ENCODE data around the gene ZBTB20.

DNA sequence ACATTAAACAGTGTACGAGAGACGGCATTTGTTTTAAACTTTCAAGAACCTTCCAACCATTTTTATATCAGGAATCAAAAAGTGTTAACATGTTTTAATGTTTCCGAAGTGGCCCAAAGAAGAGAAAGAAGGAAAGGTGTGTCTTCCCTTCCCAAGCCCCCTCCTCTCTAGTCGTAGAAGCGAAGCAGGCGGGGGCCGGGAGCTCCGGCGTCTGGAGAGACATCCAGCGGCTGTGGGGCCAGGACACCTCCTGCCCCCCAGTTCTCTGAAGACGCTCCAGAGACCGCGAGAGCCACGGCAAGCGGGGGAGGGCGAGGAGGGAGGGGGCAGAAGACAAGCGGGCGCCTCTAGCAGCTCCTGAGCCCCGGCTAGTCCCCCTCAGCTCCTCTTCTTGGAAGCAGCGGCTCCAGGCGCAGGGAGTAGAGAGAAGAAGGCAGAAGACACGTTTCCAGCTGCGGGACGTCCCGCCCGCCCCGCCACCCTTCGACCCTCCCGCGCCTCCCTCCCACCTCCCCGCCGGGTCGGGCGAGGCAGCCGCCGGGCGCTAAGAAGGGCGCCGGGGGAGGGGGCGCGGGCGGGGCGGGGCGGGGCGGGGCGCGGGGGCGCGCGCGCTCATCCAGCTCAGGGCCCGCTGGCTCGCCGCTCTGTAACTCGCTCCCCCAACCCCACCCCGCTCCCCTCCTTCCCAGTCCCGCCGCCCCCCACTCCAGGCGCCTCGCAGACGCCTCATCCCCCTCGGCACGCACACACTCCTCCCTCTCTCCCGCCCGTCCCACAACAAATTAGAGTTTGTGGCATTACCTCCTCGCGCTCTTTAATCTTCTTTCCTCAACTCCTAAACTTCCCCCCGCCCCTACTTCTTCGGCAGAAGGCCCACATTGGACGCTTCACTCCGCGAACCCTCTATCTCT, at the start of gene ZBTB20:
- TF ChIP-seq, protein P1, sequence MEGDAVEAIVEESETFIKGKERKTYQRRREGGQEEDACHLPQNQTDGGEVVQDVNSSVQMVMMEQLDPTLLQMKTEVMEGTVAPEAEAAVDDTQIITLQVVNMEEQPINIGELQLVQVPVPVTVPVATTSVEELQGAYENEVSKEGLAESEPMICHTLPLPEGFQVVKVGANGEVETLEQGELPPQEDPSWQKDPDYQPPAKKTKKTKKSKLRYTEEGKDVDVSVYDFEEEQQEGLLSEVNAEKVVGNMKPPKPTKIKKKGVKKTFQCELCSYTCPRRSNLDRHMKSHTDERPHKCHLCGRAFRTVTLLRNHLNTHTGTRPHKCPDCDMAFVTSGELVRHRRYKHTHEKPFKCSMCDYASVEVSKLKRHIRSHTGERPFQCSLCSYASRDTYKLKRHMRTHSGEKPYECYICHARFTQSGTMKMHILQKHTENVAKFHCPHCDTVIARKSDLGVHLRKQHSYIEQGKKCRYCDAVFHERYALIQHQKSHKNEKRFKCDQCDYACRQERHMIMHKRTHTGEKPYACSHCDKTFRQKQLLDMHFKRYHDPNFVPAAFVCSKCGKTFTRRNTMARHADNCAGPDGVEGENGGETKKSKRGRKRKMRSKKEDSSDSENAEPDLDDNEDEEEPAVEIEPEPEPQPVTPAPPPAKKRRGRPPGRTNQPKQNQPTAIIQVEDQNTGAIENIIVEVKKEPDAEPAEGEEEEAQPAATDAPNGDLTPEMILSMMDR (IDR thresholded peaks at IDR 0.05) = no peak
- peak in 3 of 4 donors; percentile 16 to 52 (median 35) for TF ChIP-seq POLR2A (IDR thresholded peaks at IDR 0.05)
